HepG2 (cell line): ENCODE measurements around the gene ACKR3. TPM values are rescaled to one million over a fixed set of nuclear protein-coding genes. Genes with fewer than 3 reads are reported as not detected.

Experiments
- ATAC-seq: fragments of 200-7000 bp; cut with Tn5 transposase; 3 replicates; pipeline ENCODE4 v1.9.1; 2020; ENCODE audit warnings: mild to moderate bottlenecking, moderate library complexity
- BruUV-seq: library from RNA; stranded (reverse); fragments of 400-500 nt; replicated peaks from 2 replicates; lab custom pipeline; 2021; lab: Mats Ljungman, UMichigan
- CTCF ChIA-PET: fragments of 300-600 bp; formaldehyde crosslinking; extraction: SDS; loops from one replicate; lab custom pipeline; 2021; ENCODE audit warnings: low total read pairs, inconsistent platforms, low intra/inter-chr PET ratio; lab: Yijun Ruan, JAX
- POLR2A ChIA-PET: fragments of 350-600 bp; sonication (Branson Sonifier 250); formaldehyde crosslinking; loops from one replicate; lab custom pipeline; 2020; ENCODE audit warnings: antibody characterized with exemption, inconsistent platforms; lab: Yijun Ruan, JAX
- DNase-seq: peaks from one replicate; pipeline ENCODE4 v3.0.0-alpha.2; 2015; ENCODE audit warnings: low spot score
- FAIRE-seq: peaks from 3 replicates; lab custom pipeline; 2011; peaks lifted over from hg19 to GRCh38; lab: Jason Lieb, UNC
- H2AFZ ChIP-seq: one replicate; pipeline ENCODE4 v1.6.1; 2011; ENCODE audit warnings: low read length, inconsistent platforms
- H3K27ac ChIP-seq: fragments of 300-600 bp; 3 replicates; pipeline ENCODE4 v1.8.0; 2011; ENCODE audit warnings: mixed run types, mild to moderate bottlenecking, mixed read lengths, low read length, inconsistent platforms; ENCODE audit not compliant: insufficient read depth; ENCODE audit errors: extremely low read length
- H3K27me3 ChIP-seq, 2 experiments: fragments of 200-600 bp in 1 of 2; 2 replicates in 1 of 2; 3 replicates in 1 of 2; pipeline versions ENCODE4 v1.6.0 to v1.8.0; 2011; ENCODE audit warnings: low read length in 2 of 2, mild to moderate bottlenecking in 2 of 2, moderate library complexity in 2 of 2, inconsistent platforms in 1 of 2; ENCODE audit not compliant: insufficient read depth in 2 of 2, control insufficient read depth in 1 of 2
- H3K36me3 ChIP-seq, 2 experiments: fragments of 200-600 bp in 1 of 2; replicated peaks in 1 of 2; 2 replicates in 1 of 2; 3 replicates in 1 of 2; pipeline versions ENCODE4 v1.5.1 to v1.8.0; 2011; ENCODE audit warnings: low read length in 2 of 2, inconsistent platforms in 1 of 2; ENCODE audit not compliant: insufficient read depth in 2 of 2, control insufficient read depth in 1 of 2
- H3K4me1 ChIP-seq: 2 replicates; pipeline ENCODE4 v1.5.1; 2012; ENCODE audit warnings: low read length, inconsistent platforms; ENCODE audit not compliant: insufficient read depth
- H3K4me2 ChIP-seq: 2 replicates; pipeline ENCODE4 v1.6.0; 2011; ENCODE audit warnings: low read depth, low read length, inconsistent platforms
- H3K4me3 ChIP-seq, 3 experiments: fragments of 200-600 bp in 1 of 3; sonication (generic), shearing (Covaris generic) in 1 of 3; replicated peaks in 1 of 3; 2 replicates each; pipeline ENCODE4 v1.5.1; 2011 to 2016; ENCODE audit warnings: low read length in 3 of 3, inconsistent platforms in 2 of 3, low read depth in 2 of 3, mild to moderate bottlenecking in 2 of 3, control low read depth in 1 of 3, mixed read lengths in 1 of 3; ENCODE audit not compliant: insufficient read depth in 1 of 3
- H3K79me2 ChIP-seq: one replicate; pipeline ENCODE4 v1.6.1; 2011; ENCODE audit warnings: low read length, inconsistent platforms; ENCODE audit not compliant: insufficient read depth
- H3K9ac ChIP-seq: 2 replicates; pipeline ENCODE4 v1.6.0; 2011; ENCODE audit warnings: mild to moderate bottlenecking, low read depth, low read length, inconsistent platforms; ENCODE audit not compliant: insufficient read depth
- H3K9me3 ChIP-seq: 2 replicates; pipeline ENCODE4 v1.5.1; 2012; ENCODE audit warnings: mild to moderate bottlenecking, low read length
- H4K20me1 ChIP-seq: 2 replicates; pipeline ENCODE4 v1.6.0; 2011; ENCODE audit warnings: inconsistent platforms, mild to moderate bottlenecking, low read length, moderate library complexity; ENCODE audit not compliant: insufficient read depth
- HMG20A ChIP-seq: IDR thresholded peaks from 2 replicates; pipeline ENCODE4 v1.6.1; 2016; ENCODE audit warnings: borderline replicate concordance
- ZBTB38 ChIP-seq: sonication (generic); formaldehyde crosslinking; IDR thresholded peaks from 2 replicates; pipeline ENCODE4 v1.5.1; 2020; ENCODE audit warnings: mild to moderate bottlenecking, missing genetic modification reagents
- ZNF607 ChIP-seq: sonication (generic); formaldehyde crosslinking; IDR thresholded peaks from 2 replicates; pipeline ENCODE4 v1.5.1; 2020; ENCODE audit warnings: missing genetic modification reagents, mild to moderate bottlenecking, borderline replicate concordance
- ZNF615 ChIP-seq: sonication (generic); formaldehyde crosslinking; IDR thresholded peaks from 2 replicates; pipeline ENCODE4 v1.5.0; 2020; ENCODE audit warnings: mild to moderate bottlenecking, missing genetic modification reagents, borderline replicate concordance
- ZNF781 ChIP-seq: sonication (generic); formaldehyde crosslinking; IDR thresholded peaks from 2 replicates; pipeline ENCODE4 v1.5.1; 2020; ENCODE audit warnings: borderline replicate concordance, mild to moderate bottlenecking, missing genetic modification reagents; ENCODE audit errors: not compliant biosample characterization
- ZUFSP ChIP-seq: sonication (generic); formaldehyde crosslinking; IDR thresholded peaks from 2 replicates; pipeline ENCODE4 v1.9.0; 2021; ENCODE audit warnings: missing genetic modification reagents, mild to moderate bottlenecking, borderline replicate concordance
- WGBS: methylation state at CpG from one replicate; pipeline ENCODE4 v1.1.6; 2017; ENCODE audit warnings: low lambda C conversion rate; 5-methylcytosine and 5-hydroxymethylcytosine counted together
- in situ Hi-C: cut with HindIII; loops from 2 replicates; pipeline ENCODE4 v1.10.0; 2017; ENCODE audit warnings: low pct_unique_long_range_greater_than_20kb; ENCODE audit not compliant: extremely low pct_ligation_motif_present
- intact Hi-C: fragments of 100-400 bp; cut with micrococcal nuclease; formaldehyde crosslinking; loops from one replicate; pipeline ENCODE4 v1.10.0; 2022; ENCODE audit not compliant: unreplicated experiment
- polyA plus RNA-seq, 8 experiments: library from polyadenylated mRNA; depleted of rRNA in 3 of 8; stranded (reverse) in 7 of 8; unstranded in 1 of 8; fragments of >200 nt; fragmentation: Illumina TruSeq in 4 of 8; extraction: Trizol in 4 of 8; gene quantifications; 2 replicates each; pipeline versions ENCODE4 v1.2.1 to v1.2.3, GENCODE V29; 2011 to 2016; ENCODE audit warnings: low read depth in 4 of 8, missing spikeins in 1 of 8, mixed read lengths in 1 of 8; ENCODE audit not compliant: insufficient read depth in 1 of 8
- total RNA-seq, 5 experiments: library from RNA; depleted of rRNA; stranded (reverse); fragments of >200 nt; fragmentation: Illumina TruSeq; extraction: Trizol; gene quantifications; 2 replicates each; pipeline ENCODE4 v1.2.3, GENCODE V29; 2016; ENCODE audit warnings: low read depth in 1 of 5
- TF ChIP-seq, protein P1 (sequence below): sonication (generic); formaldehyde crosslinking; IDR thresholded peaks from 2 replicates; pipeline ENCODE4 v1.4.0; 2020; ENCODE audit warnings: missing genetic modification reagents, mild to moderate bottlenecking, borderline replicate concordance

ACKR3 gene
- total and polyA plus RNA-seq, 2 of the 13 experiments (the other 11 are each of a cell fraction or from before 2014, with no cell fraction given), result not detected

- CTCF ChIA-PET, result no interaction called here
- no TSS peak for BruUV-seq
- peaks cover 0 to 65% of the 10 kb centered on the region in 2 experiments; a peak in 4 of 5 replicates for H3K27me3 ChIP-seq
- no peaks in the 10 kb centered on the region for H3K79me2 ChIP-seq
- H3K27ac ChIP-seq, result no peak overlapping the region
- TF ChIP-seq ZUFSP (CRISPR knock-in tag) (no peak), HMG20A (no peak), ZNF607 (CRISPR knock-in tag) (no peak), ZBTB38 (CRISPR knock-in tag) (no peak), ZNF615 (CRISPR knock-in tag) (no peak), ZNF781 (CRISPR knock-in tag) (no peak)
- TF ChIP-seq, protein P1, sequence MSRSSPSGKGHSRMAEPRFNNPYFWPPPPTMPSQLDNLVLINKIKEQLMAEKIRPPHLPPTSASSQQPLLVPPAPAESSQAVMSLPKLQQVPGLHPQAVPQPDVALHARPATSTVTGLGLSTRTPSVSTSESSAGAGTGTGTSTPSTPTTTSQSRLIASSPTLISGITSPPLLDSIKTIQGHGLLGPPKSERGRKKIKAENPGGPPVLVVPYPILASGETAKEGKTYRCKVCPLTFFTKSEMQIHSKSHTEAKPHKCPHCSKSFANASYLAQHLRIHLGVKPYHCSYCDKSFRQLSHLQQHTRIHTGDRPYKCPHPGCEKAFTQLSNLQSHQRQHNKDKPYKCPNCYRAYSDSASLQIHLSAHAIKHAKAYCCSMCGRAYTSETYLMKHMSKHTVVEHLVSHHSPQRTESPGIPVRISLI (CRISPR knock-in tag), result no peak
- H3K4me3 ChIP-seq, result no peak overlapping the region
- no peak for ATAC-seq
- no peaks in the 10 kb centered on the region for H3K9me3 ChIP-seq
- intact Hi-C loops, result no loop called here
- POLR2A ChIA-PET, result no interaction called here
- H3K4me2 ChIP-seq, result no peak overlapping the region
- no peak overlapping the region for H2AFZ ChIP-seq
- H3K36me3 ChIP-seq, result no peaks in the 10 kb centered on the region
- no peak for FAIRE-seq
- in situ Hi-C loops, result no loop called here
- DNase-seq, result no peak
- 35% methylated on average over 6 of the region's 6 CpGs for WGBS
- H3K9ac ChIP-seq, result no peak overlapping the region
- no peaks in the 10 kb centered on the region for H4K20me1 ChIP-seq
- peaks cover 20% of the 10 kb centered on the region for H3K4me1 ChIP-seq
Observed at GRCh38 chr2:236570081-236570868, 650 bp downstream of the ACKR3 start.
